ENCODE data around the gene DDX55.

DNA sequence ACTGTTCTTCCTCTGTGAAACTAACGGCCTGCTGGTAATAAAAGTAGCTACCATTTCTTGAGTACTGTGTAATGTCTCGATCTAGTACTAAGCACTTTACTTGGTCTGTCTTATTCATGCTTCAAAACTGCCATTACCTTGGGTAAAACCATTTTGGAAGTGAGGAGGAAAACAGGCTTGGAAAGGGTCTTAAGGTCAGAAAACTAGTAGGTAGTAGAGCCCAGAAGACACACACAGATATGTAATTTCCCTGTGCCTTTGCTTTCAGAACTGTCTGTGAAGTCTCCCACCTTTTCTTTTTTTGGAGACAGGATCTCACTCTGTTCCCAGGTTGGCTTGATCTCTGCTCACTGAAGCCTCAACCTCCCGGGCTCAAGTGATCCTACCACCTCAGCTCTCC lies 3.4 kb upstream of the DDX55 start:
- TF ChIP-seq, protein P1, sequence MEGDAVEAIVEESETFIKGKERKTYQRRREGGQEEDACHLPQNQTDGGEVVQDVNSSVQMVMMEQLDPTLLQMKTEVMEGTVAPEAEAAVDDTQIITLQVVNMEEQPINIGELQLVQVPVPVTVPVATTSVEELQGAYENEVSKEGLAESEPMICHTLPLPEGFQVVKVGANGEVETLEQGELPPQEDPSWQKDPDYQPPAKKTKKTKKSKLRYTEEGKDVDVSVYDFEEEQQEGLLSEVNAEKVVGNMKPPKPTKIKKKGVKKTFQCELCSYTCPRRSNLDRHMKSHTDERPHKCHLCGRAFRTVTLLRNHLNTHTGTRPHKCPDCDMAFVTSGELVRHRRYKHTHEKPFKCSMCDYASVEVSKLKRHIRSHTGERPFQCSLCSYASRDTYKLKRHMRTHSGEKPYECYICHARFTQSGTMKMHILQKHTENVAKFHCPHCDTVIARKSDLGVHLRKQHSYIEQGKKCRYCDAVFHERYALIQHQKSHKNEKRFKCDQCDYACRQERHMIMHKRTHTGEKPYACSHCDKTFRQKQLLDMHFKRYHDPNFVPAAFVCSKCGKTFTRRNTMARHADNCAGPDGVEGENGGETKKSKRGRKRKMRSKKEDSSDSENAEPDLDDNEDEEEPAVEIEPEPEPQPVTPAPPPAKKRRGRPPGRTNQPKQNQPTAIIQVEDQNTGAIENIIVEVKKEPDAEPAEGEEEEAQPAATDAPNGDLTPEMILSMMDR (optimal IDR thresholded peaks at IDR 0.05 in 1 of 3, IDR thresholded peaks at IDR 0.05 in 1 of 3, conservative IDR thresholded peaks at IDR 0.05 in 1 of 3; ENCODE audit: extremely low read depth in 1 of 3, insufficient read depth in 2 of 3, low read length in 3 of 3) = no peak
- no peak for TF ChIP-seq EZH2 (IDR thresholded peaks at IDR 0.05; ENCODE audit: low read length)
